BLaER1 treated with 17β-estradiol and CSF1 and Interleukin-3, amounts not matched to agents 10 nM and 100 nM (cell line): Measurements from ENCODE around the gene TTC34.

Experiments used
- H3K27ac ChIP-seq, 11 experiments: shearing (Covaris generic); formaldehyde crosslinking; 2 replicates each; pipeline ENCODE4 v1.8.1; 2022
- H3K27me3 ChIP-seq, 11 experiments: shearing (Covaris generic); formaldehyde crosslinking; 2 replicates each; pipeline ENCODE4 v1.8.1; 2022
- H3K36me3 ChIP-seq, 11 experiments: shearing (Covaris generic); formaldehyde crosslinking; 2 replicates each; pipeline ENCODE4 v1.8.1; 2022
- H3K4me1 ChIP-seq, 10 experiments: shearing (Covaris generic); formaldehyde crosslinking; 2 replicates each; pipeline ENCODE4 v1.8.1; 2022
- H3K4me2 ChIP-seq, 11 experiments: shearing (Covaris generic); formaldehyde crosslinking; 2 replicates each; pipeline ENCODE4 v1.8.1; 2022
- H3K4me3 ChIP-seq, 10 experiments: shearing (Covaris generic); formaldehyde crosslinking; 2 replicates each; pipeline ENCODE4 v1.8.1; 2022
- H3K9ac ChIP-seq, 11 experiments: shearing (Covaris generic); formaldehyde crosslinking; 2 replicates each; pipeline ENCODE4 v1.8.1; 2022
- H3K9me3 ChIP-seq, 11 experiments: shearing (Covaris generic); formaldehyde crosslinking; replicated peaks in 1 of 11; 2 replicates each; pipeline ENCODE4 v1.8.1; 2022
- H4K20me1 ChIP-seq, 11 experiments: shearing (Covaris generic); formaldehyde crosslinking; 2 replicates each; pipeline ENCODE4 v1.8.1; 2022
- Cebpa-rat ChIP-seq, 11 experiments: shearing (Covaris generic); IDR thresholded peaks; 2 replicates each; pipeline ENCODE4 v1.8.1; 2022

Gene TTC34

GRCh38 chr1:2597441-2598328 is 203.8 kb downstream of the TTC34 start:
- no peaks in the 10 kb centered on the region for H3K36me3 ChIP-seq
- H3K9me3 ChIP-seq: peaks cover 0 to 17% (median 9%) of the 10 kb centered on the region in 11 experiments; a peak in 16 of 22 replicates
- TF ChIP-seq Cebpa-rat (IDR thresholded peaks at IDR 0.05): no peak
- 0 out of 20 replicates have a peak overlapping the region, but pooled peaks of 1 of the 10 experiments have one; percentile 12 for H3K4me3 ChIP-seq
- H3K9ac ChIP-seq: peak overlapping the region in 3 of 11 experiments; percentile 18 to 30 (median 19); a peak in 2 of 22 replicates
- H4K20me1 ChIP-seq: peaks cover 0 to 23% (median 14%) of the 10 kb centered on the region in 11 experiments; a peak in 13 of 22 replicates
- no peak overlapping the region for H3K27ac ChIP-seq
- peaks cover 34 to 61% (median 45%) of the 10 kb centered on the region in 10 experiments for H3K4me1 ChIP-seq
- H3K4me2 ChIP-seq: peak overlapping the region; percentile 57 to 89 (median 78)
- peaks cover 27 to 71% (median 44%) of the 10 kb centered on the region in 11 experiments; a peak in 21 of 22 replicates for H3K27me3 ChIP-seq

GRCh38 chr1:2596530-2597333 is 204.8 kb downstream of the TTC34 start:
- Histone ChIP-seq H3K4me2 (peak overlapping the region; percentile 57 to 89 (median 78)), H3K27me3 (peaks cover 21 to 62% (median 37%) of the 10 kb centered on the region in 11 experiments; a peak in 21 of 22 replicates), H3K36me3 (no peaks in the 10 kb centered on the region), H3K4me3 (no peak overlapping the region), H4K20me1 (peaks cover 0 to 23% (median 14%) of the 10 kb centered on the region in 11 experiments; a peak in 12 of 22 replicates), H3K4me1 (peaks cover 36 to 57% (median 50%) of the 10 kb centered on the region in 10 experiments), H3K27ac (no peak overlapping the region), H3K9me3 (peaks cover 0 to 17% (median 9%) of the 10 kb centered on the region in 11 experiments; a peak in 16 of 22 replicates), H3K9ac (peak overlapping the region in 1 of 11 experiments; percentile 18; a peak in 1 of 22 replicates)
- TF ChIP-seq Cebpa-rat (IDR thresholded peaks at IDR 0.05): no peak

- H4K20me1 ChIP-seq: peaks cover 0 to 23% (median 14%) of the 10 kb centered on the region in 11 experiments; a peak in 13 of 22 replicates
- no peak overlapping the region for H3K27ac ChIP-seq
- H3K36me3 ChIP-seq: 0 out of 22 replicates have a peak, but pooled peaks cover 0 to under 1% (median 0%) of the 10 kb centered on the region in 11 experiments
- peaks cover 36 to 57% (median 51%) of the 10 kb centered on the region in 10 experiments for H3K4me1 ChIP-seq
- no peak overlapping the region for H3K4me3 ChIP-seq
- peaks cover 21 to 55% (median 33%) of the 10 kb centered on the region in 11 experiments; a peak in 21 of 22 replicates for H3K27me3 ChIP-seq
- H3K9ac ChIP-seq: no peak overlapping the region
- TF ChIP-seq Cebpa-rat (IDR thresholded peaks at IDR 0.05): no peak
- peaks cover 0 to 17% (median 9%) of the 10 kb centered on the region in 11 experiments; a peak in 16 of 22 replicates for H3K9me3 ChIP-seq
- H3K4me2 ChIP-seq: peak overlapping the region; percentile 57 to 89 (median 78); a peak in 19 of 22 replicates
Measured at GRCh38 chr1:2595812-2596529, 205.5 kb downstream of the TTC34 start.

- Histone ChIP-seq H3K9me3 (peaks cover 0 to 17% (median 9%) of the 10 kb centered on the region in 11 experiments; a peak in 16 of 22 replicates), H3K36me3 (peaks cover 0 to 7% (median 0%) of the 10 kb centered on the region in 11 experiments; a peak in 3 of 22 replicates), H3K27ac (no peak overlapping the region), H4K20me1 (peaks cover 0 to 27% (median 14%) of the 10 kb centered on the region in 11 experiments; a peak in 14 of 22 replicates), H3K4me2 (peak overlapping the region in 2 of 11 experiments; percentile 84 to 89; a peak in 2 of 22 replicates), H3K9ac (no peak overlapping the region), H3K27me3 (peaks cover 21 to 52% (median 32%) of the 10 kb centered on the region in 11 experiments; a peak in 21 of 22 replicates), H3K4me3 (no peak overlapping the region), H3K4me1 (peaks cover 36 to 57% (median 51%) of the 10 kb centered on the region in 10 experiments)
- TF ChIP-seq Cebpa-rat (IDR thresholded peaks at IDR 0.05): no peak
Measured at GRCh38 chr1:2595261-2595811, 206.2 kb downstream of the TTC34 start.

- peaks cover 0 to 13% (median 0%) of the 10 kb centered on the region in 11 experiments; a peak in 7 of 22 replicates for H3K36me3 ChIP-seq
- peaks cover 21 to 46% (median 32%) of the 10 kb centered on the region in 11 experiments; a peak in 21 of 22 replicates for H3K27me3 ChIP-seq
- peaks cover 0 to 32% (median 16%) of the 10 kb centered on the region in 11 experiments; a peak in 17 of 22 replicates for H4K20me1 ChIP-seq
- 0 out of 22 replicates have a peak overlapping the region, but pooled peaks of 1 of the 11 experiments have one; percentile 9 for H3K9ac ChIP-seq
- TF ChIP-seq Cebpa-rat (IDR thresholded peaks at IDR 0.05): no peak
- H3K9me3 ChIP-seq: peaks cover 0 to 17% (median 9%) of the 10 kb centered on the region in 11 experiments; a peak in 16 of 22 replicates
- peak overlapping the region in 8 of 11 experiments; percentile 59 to 84 (median 71); a peak in 11 of 22 replicates for H3K4me2 ChIP-seq
- H3K4me3 ChIP-seq: no peak overlapping the region
- peaks cover 41 to 57% (median 51%) of the 10 kb centered on the region in 10 experiments for H3K4me1 ChIP-seq
- no peak overlapping the region for H3K27ac ChIP-seq
Measured at GRCh38 chr1:2594641-2595131, 206.8 kb downstream of the TTC34 start.

- Histone ChIP-seq H3K36me3 (peaks cover 0 to 19% (median 0%) of the 10 kb centered on the region in 11 experiments; a peak in 8 of 22 replicates), H3K9ac (peak overlapping the region in 2 of 11 experiments; percentile 9 to 30; a peak in 4 of 22 replicates), H3K9me3 (peaks cover 0 to 12% (median 9%) of the 10 kb centered on the region in 11 experiments; a peak in 16 of 22 replicates), H3K4me2 (peak overlapping the region; percentile 59 to 84 (median 71)), H3K27me3 (peaks cover 21 to 42% (median 30%) of the 10 kb centered on the region in 11 experiments; a peak in 21 of 22 replicates), H4K20me1 (peaks cover 0 to 37% (median 18%) of the 10 kb centered on the region in 11 experiments; a peak in 19 of 22 replicates), H3K4me3 (no peak overlapping the region), H3K27ac (no peak overlapping the region), H3K4me1 (peaks cover 43 to 62% (median 55%) of the 10 kb centered on the region in 10 experiments)
- TF ChIP-seq Cebpa-rat (IDR thresholded peaks at IDR 0.05): no peak
Measured at GRCh38 chr1:2594001-2594640, 207.4 kb downstream of the TTC34 start.
